Measurements from ENCODE around the gene NARS2.

NARS2 gene

GRCh38 chr11:78540256-78540655 is 34.4 kb downstream of the NARS2 start:
- H3K36me3 ChIP-seq (ENCODE audit: control insufficient read depth, insufficient read depth, low read length, severe bottlenecking), result no peaks in the 10 kb centered on the region
- H3K9me3 ChIP-seq (ENCODE audit: control insufficient read depth, low read length), result no peaks in the 10 kb centered on the region
- H3K4me3 ChIP-seq (ENCODE audit: low read length), result peak overlapping the region; percentile 24
- H3K9ac ChIP-seq (ENCODE audit: low read length), result no peak overlapping the region
- no peaks in the 10 kb centered on the region for H3K27me3 ChIP-seq (replicated peaks; ENCODE audit: control insufficient read depth, insufficient read depth, low read length)
- peaks cover 19% of the 10 kb centered on the region for H3K4me1 ChIP-seq (ENCODE audit: control insufficient read depth, insufficient read depth, low read length)
- peak; percentile 35 for DNase-seq (ENCODE audit: low read depth)

- peaks cover 19% of the 10 kb centered on the region for H3K4me1 ChIP-seq (ENCODE audit: control insufficient read depth, insufficient read depth, low read length)
- H3K4me3 ChIP-seq (ENCODE audit: low read length), result no peak overlapping the region
- no peaks in the 10 kb centered on the region for H3K27me3 ChIP-seq (replicated peaks; ENCODE audit: control insufficient read depth, insufficient read depth, low read length)
- no peaks in the 10 kb centered on the region for H3K36me3 ChIP-seq (ENCODE audit: control insufficient read depth, insufficient read depth, low read length, severe bottlenecking)
- H3K9ac ChIP-seq (ENCODE audit: low read length), result no peak overlapping the region
- no peaks in the 10 kb centered on the region for H3K9me3 ChIP-seq (ENCODE audit: control insufficient read depth, low read length)
- peak; percentile 46 for DNase-seq (ENCODE audit: low read depth)
Measured at GRCh38 chr11:78539506-78539905, 35.2 kb downstream of the NARS2 start.

- H3K9me3 ChIP-seq (ENCODE audit: control insufficient read depth, low read length), result no peaks in the 10 kb centered on the region
- no peak for DNase-seq (ENCODE audit: low read depth)
- H3K4me3 ChIP-seq (ENCODE audit: low read length), result no peak overlapping the region
- H3K27me3 ChIP-seq (replicated peaks; ENCODE audit: control insufficient read depth, insufficient read depth, low read length), result no peaks in the 10 kb centered on the region
- no peak overlapping the region for H3K9ac ChIP-seq (ENCODE audit: low read length)
- H3K36me3 ChIP-seq (ENCODE audit: control insufficient read depth, insufficient read depth, low read length, severe bottlenecking), result no peaks in the 10 kb centered on the region
- peaks cover 17% of the 10 kb centered on the region for H3K4me1 ChIP-seq (ENCODE audit: control insufficient read depth, insufficient read depth, low read length)
Measured at GRCh38 chr11:78536933-78537332, 37.7 kb downstream of the NARS2 start.

- Histone ChIP-seq H3K36me3 (ENCODE audit: control insufficient read depth, insufficient read depth, low read length, severe bottlenecking) (no peaks in the 10 kb centered on the region), H3K4me3 (ENCODE audit: low read length) (no peak overlapping the region)
Measured at GRCh38 chr11:78535920-78536319, 38.7 kb downstream of the NARS2 start.

GRCh38 chr11:78535027-78535426 is 39.6 kb downstream of the NARS2 start:
- no peaks in the 10 kb centered on the region for H3K36me3 ChIP-seq (ENCODE audit: control insufficient read depth, insufficient read depth, low read length, severe bottlenecking)
- no peaks in the 10 kb centered on the region for H3K27me3 ChIP-seq (replicated peaks; ENCODE audit: control insufficient read depth, insufficient read depth, low read length)
- peaks cover 7% of the 10 kb centered on the region for H3K4me1 ChIP-seq (ENCODE audit: control insufficient read depth, insufficient read depth, low read length)
- no peak overlapping the region for H3K9ac ChIP-seq (ENCODE audit: low read length)
- DNase-seq (ENCODE audit: low read depth), result no peak
- no peaks in the 10 kb centered on the region for H3K9me3 ChIP-seq (ENCODE audit: control insufficient read depth, low read length)
- H3K4me3 ChIP-seq (ENCODE audit: low read length), result no peak overlapping the region

More at GRCh38 chr11:78535920-78536319, 38.7 kb downstream of the NARS2 start:
- no peak for DNase-seq (ENCODE audit: low read depth)
- Histone ChIP-seq H3K9me3 (ENCODE audit: control insufficient read depth, low read length) (no peaks in the 10 kb centered on the region), H3K9ac (ENCODE audit: low read length) (no peak overlapping the region), H3K4me1 (ENCODE audit: control insufficient read depth, insufficient read depth, low read length) (peaks cover 13% of the 10 kb centered on the region), H3K27me3 (replicated peaks; ENCODE audit: control insufficient read depth, insufficient read depth, low read length) (no peaks in the 10 kb centered on the region)

- Histone ChIP-seq H3K4me3 (ENCODE audit: low read length) (no peak overlapping the region), H3K36me3 (ENCODE audit: control insufficient read depth, insufficient read depth, low read length, severe bottlenecking) (no peaks in the 10 kb centered on the region), H3K4me1 (ENCODE audit: control insufficient read depth, insufficient read depth, low read length) (no peaks in the 10 kb centered on the region), H3K9me3 (ENCODE audit: control insufficient read depth, low read length) (no peaks in the 10 kb centered on the region), H3K9ac (ENCODE audit: low read length) (no peak overlapping the region), H3K27me3 (replicated peaks; ENCODE audit: control insufficient read depth, insufficient read depth, low read length) (no peaks in the 10 kb centered on the region)
- DNase-seq (ENCODE audit: low read depth), result no peak
Measured at GRCh38 chr11:78533399-78533798, 41.3 kb downstream of the NARS2 start.

- no peak overlapping the region for H3K4me3 ChIP-seq (ENCODE audit: low read length)
- no peak for DNase-seq (ENCODE audit: low read depth)
- no peaks in the 10 kb centered on the region for H3K36me3 ChIP-seq (ENCODE audit: control insufficient read depth, insufficient read depth, low read length, severe bottlenecking)
- H3K27me3 ChIP-seq (replicated peaks; ENCODE audit: control insufficient read depth, insufficient read depth, low read length), result no peaks in the 10 kb centered on the region
- H3K9me3 ChIP-seq (ENCODE audit: control insufficient read depth, low read length), result no peaks in the 10 kb centered on the region
- no peak overlapping the region for H3K9ac ChIP-seq (ENCODE audit: low read length)
- H3K4me1 ChIP-seq (ENCODE audit: control insufficient read depth, insufficient read depth, low read length), result no peaks in the 10 kb centered on the region
Measured at GRCh38 chr11:78532991-78533390, 41.7 kb downstream of the NARS2 start.

GRCh38 chr11:78526497-78527146 is 48.0 kb downstream of the NARS2 start:
- no peak for DNase-seq (ENCODE audit: low read depth)
- H3K4me1 ChIP-seq (ENCODE audit: control insufficient read depth, insufficient read depth, low read length), result peaks cover 6% of the 10 kb centered on the region
- no peaks in the 10 kb centered on the region for H3K9me3 ChIP-seq (ENCODE audit: control insufficient read depth, low read length)
- no peak overlapping the region for H3K9ac ChIP-seq (ENCODE audit: low read length)
- no peaks in the 10 kb centered on the region for H3K27me3 ChIP-seq (replicated peaks; ENCODE audit: control insufficient read depth, insufficient read depth, low read length)
- H3K4me3 ChIP-seq (ENCODE audit: low read length), result no peak overlapping the region
- no peaks in the 10 kb centered on the region for H3K36me3 ChIP-seq (ENCODE audit: control insufficient read depth, insufficient read depth, low read length, severe bottlenecking)

- DNase-seq (ENCODE audit: low read depth), result peak; percentile 29
- no peaks in the 10 kb centered on the region for H3K27me3 ChIP-seq (replicated peaks; ENCODE audit: control insufficient read depth, insufficient read depth, low read length)
- no peak overlapping the region for H3K9ac ChIP-seq (ENCODE audit: low read length)
- no peaks in the 10 kb centered on the region for H3K36me3 ChIP-seq (ENCODE audit: control insufficient read depth, insufficient read depth, low read length, severe bottlenecking)
- H3K4me1 ChIP-seq (ENCODE audit: control insufficient read depth, insufficient read depth, low read length), result peaks cover 6% of the 10 kb centered on the region
- no peaks in the 10 kb centered on the region for H3K9me3 ChIP-seq (ENCODE audit: control insufficient read depth, low read length)
- H3K4me3 ChIP-seq (ENCODE audit: low read length), result no peak overlapping the region
Measured at GRCh38 chr11:78525720-78526119, 48.9 kb downstream of the NARS2 start.

GRCh38 chr11:78520230-78520629 is 54.4 kb downstream of the NARS2 start:
- no peak for DNase-seq (ENCODE audit: low read depth)
- no peak overlapping the region for H3K9ac ChIP-seq (ENCODE audit: low read length)
- H3K4me1 ChIP-seq (ENCODE audit: control insufficient read depth, insufficient read depth, low read length), result peaks cover 6% of the 10 kb centered on the region
- no peaks in the 10 kb centered on the region for H3K27me3 ChIP-seq (replicated peaks; ENCODE audit: control insufficient read depth, insufficient read depth, low read length)
- H3K36me3 ChIP-seq (ENCODE audit: control insufficient read depth, insufficient read depth, low read length, severe bottlenecking), result no peaks in the 10 kb centered on the region
- H3K9me3 ChIP-seq (ENCODE audit: control insufficient read depth, low read length), result no peaks in the 10 kb centered on the region
- H3K4me3 ChIP-seq (ENCODE audit: low read length), result no peak overlapping the region

GRCh38 chr11:78516281-78516680 is 58.4 kb downstream of the NARS2 start:
- Histone ChIP-seq H3K36me3 (ENCODE audit: control insufficient read depth, insufficient read depth, low read length, severe bottlenecking) (no peaks in the 10 kb centered on the region), H3K9me3 (ENCODE audit: control insufficient read depth, low read length) (no peaks in the 10 kb centered on the region), H3K9ac (ENCODE audit: low read length) (no peak overlapping the region), H3K27me3 (replicated peaks; ENCODE audit: control insufficient read depth, insufficient read depth, low read length) (no peaks in the 10 kb centered on the region), H3K4me1 (ENCODE audit: control insufficient read depth, insufficient read depth, low read length) (no peaks in the 10 kb centered on the region), H3K4me3 (ENCODE audit: low read length) (no peak overlapping the region)
- DNase-seq (ENCODE audit: low read depth), result no peak

GRCh38 chr11:78514922-78515502 is 59.7 kb downstream of the NARS2 start:
- Histone ChIP-seq H3K9ac (ENCODE audit: low read length) (no peak overlapping the region), H3K36me3 (ENCODE audit: control insufficient read depth, insufficient read depth, low read length, severe bottlenecking) (no peaks in the 10 kb centered on the region), H3K27me3 (replicated peaks; ENCODE audit: control insufficient read depth, insufficient read depth, low read length) (no peaks in the 10 kb centered on the region), H3K4me3 (ENCODE audit: low read length) (no peak overlapping the region), H3K9me3 (ENCODE audit: control insufficient read depth, low read length) (peaks cover 10% of the 10 kb centered on the region), H3K4me1 (ENCODE audit: control insufficient read depth, insufficient read depth, low read length) (no peaks in the 10 kb centered on the region)
- no peak for DNase-seq (ENCODE audit: low read depth)
